NCI-H774 (cell line): Measurements from ENCODE around the gene RPA4.
"Not testable (repeated sequence)": the region's sequence is repeated elsewhere in the genome, so short reads cannot be mapped to it uniquely, and the experiment has no call there.

Experiments
- DNase-seq: peaks from one replicate; lab custom pipeline; 2025; lab: John Stamatoyannopoulos, UW

Gene RPA4

GRCh38 chrX:96883608-96884007, at the start of gene RPA4:
TSS of gene RPA4 (plus strand) at chrX:96883908. CDS start at chrX:96884311, 403 bp downstream.
- no peak for DNase-seq

- no peak for DNase-seq
Observed at GRCh38 chrX:96834137-96834536, 49.6 kb upstream of the RPA4 start.

DNA sequence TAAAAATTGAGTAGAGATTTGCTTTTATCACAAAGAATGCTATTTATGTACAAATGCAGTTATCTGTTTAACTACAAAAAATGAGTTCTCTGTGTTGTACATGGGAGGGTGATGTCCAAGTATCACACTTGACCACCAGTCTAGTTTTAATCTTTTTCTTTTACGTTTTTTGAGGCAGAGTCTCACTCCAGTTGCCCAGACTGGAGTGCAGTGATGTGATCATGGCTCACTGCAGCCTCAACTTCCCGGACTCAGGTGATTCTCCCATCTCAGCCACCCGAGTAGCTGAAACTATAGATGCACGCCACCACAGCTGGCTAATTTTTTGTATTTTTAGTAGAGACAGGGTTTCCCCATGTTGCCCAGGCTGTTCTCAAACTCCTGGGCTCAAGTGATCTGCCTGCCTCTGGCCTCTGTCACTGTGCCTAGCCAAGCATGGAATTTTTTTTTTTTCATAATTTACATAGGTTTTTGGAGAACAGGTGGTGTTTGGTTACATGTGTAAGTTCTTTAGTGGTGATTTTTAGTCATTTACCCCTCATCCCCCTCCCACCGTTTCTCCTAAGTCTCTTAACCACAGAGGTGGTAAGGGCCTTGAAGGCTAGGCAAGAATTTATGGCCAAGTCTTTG, 47.9 kb upstream of the RPA4 start:
- no peak for DNase-seq

GRCh38 chrX:96837808-96838207, 45.9 kb upstream of the RPA4 start:
- DNase-seq = no peak

GRCh38 chrX:96838537-96838936, 45.2 kb upstream of the RPA4 start:
- no peak for DNase-seq

- DNase-seq = no peak
Observed at GRCh38 chrX:96841325-96841724, 42.4 kb upstream of the RPA4 start.

GRCh38 chrX:96841866-96842265, 41.8 kb upstream of the RPA4 start:
- not testable (repeated sequence) for DNase-seq

GRCh38 chrX:96843566-96843965, 40.1 kb upstream of the RPA4 start:
- DNase-seq = no peak

GRCh38 chrX:96846841-96847240, 36.9 kb upstream of the RPA4 start:
- DNase-seq = no peak

DNA sequence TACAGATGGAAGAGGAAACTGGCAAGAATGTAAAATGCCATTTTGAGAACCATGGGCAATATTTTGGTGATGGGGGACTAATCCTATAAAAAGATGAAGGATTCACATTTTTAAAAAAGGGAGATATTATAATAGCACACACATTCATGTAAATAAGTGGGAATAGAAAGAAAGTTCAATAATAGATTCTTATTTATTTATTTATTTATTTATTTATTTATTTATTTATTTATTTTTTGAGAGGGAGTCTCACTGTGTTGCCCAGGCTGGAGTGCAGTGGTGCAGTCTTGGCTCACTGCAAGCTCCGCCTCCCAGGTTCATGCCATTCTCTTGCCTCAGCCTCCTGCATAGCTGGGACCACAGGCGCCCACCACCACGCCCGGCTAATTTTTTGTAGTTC, 24.3 kb upstream of the RPA4 start:
- not testable (repeated sequence) for DNase-seq

DNA sequence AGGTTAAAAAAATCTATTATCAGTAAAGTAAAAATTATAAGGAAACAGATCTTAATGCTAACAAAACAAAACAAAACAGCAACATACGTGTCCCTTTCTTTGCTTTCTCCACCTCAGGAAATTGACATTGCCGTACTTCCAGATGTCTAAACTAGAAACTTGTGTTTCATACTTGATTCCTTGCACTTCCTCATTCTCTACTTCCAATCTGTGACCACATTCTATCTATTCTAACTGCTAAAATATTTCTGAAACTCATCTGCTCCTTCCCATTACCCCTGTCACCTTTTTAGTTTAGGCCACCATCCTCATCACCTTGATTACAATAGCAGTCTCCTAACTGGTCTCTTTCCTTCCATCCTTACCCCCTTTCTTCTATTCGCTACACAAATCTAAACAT, 22.5 kb upstream of the RPA4 start:
- no peak for DNase-seq

DNA sequence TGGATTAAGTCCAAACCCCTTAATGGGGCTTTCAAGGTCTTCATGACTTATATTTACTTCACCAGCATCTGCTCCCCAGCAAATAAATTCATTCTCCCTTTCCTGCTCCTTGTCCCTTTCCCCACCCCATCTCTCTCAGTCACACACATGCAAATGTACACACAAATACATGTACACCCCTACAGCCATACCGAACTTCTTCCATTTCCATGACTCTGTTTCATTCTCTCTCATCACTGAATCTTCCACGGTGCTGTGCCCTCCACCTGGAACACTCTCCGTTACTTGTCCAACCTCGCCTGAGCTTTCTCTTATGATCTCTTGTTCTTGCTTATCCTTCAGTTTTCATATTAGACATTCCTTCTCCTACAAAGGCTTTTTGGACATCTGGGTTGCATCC, 22.0 kb upstream of the RPA4 start:
- DNase-seq = no peak

GRCh38 chrX:96884027-96884426, 319 bp downstream of the RPA4 start:
- no peak for DNase-seq

GRCh38 chrX:96889726-96890125, 6.0 kb downstream of the RPA4 start:
- no peak for DNase-seq

DNA sequence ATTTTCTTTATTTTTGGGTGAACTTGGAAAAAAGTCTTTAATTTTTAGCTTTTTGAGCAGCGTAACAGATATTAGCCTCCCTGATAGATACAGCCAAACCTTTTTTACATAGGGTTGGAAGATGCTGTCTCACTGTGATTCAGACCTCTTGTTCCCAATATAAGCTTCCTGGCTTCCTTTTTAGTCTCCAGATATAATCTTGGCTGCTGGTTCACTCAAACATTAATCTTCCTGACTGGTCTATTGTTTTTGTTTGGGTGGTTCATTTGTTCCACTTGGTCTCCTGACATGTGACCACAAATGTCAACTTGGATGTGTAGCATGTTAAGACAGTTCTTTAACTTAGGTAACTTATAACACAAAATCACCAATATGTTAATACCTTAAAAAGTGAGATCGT, 23.0 kb downstream of the RPA4 start:
- no peak for DNase-seq

DNA sequence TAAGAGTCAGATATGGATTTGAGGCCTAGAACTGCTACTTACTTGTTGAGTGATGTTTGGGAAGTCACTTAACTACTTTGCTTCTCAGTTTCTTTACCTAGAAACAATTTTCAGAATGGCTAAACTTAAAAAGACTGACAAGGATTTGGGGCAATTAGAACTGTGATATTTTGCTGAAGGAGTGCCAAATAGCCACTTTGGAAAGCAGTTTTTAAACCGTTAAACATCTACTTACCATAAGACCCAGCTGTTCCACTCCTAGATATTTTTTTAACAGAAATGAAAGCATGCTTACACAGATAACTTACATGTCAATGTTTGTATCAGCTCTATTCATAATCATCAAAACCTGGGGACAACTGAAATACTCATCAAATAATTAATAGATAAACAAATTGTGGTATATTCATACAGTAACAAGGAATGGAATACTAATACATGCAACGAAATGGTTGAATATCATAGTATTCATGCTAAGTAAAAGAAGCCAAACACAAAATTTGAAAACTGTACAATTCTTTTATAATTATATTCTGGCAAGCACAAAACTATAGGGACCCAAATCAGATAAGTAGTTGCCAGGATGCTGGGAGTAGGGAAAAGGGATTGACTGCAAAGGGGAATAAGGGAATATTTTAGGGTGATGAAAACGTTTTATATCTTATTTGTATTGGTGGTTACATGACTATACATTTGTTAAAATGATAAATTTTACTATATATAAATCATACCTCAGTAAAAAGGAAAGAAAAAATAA, 24.0 kb downstream of the RPA4 start:
- DNase-seq = no peak

GRCh38 chrX:96909291-96909690, 25.6 kb downstream of the RPA4 start:
- no peak for DNase-seq

DNA sequence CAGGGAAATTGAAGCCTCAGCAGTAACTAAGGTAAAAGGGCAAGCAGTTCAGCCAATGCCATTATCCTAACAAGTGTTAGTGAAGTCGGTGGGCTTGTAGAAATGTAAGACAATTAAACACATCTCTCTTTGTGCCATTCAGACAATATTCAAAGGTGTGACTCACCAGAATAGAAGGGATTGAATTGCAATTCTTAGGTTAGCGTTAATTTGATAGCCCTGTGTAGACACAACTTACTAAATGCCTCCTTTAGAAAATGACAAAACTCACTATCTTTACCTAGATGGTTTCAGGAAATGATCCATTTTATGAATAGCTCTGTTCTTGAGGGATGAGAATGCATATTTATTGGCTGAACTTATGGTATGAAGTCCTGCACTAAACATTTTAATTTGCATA, 35.2 kb downstream of the RPA4 start:
- DNase-seq = no peak

DNA sequence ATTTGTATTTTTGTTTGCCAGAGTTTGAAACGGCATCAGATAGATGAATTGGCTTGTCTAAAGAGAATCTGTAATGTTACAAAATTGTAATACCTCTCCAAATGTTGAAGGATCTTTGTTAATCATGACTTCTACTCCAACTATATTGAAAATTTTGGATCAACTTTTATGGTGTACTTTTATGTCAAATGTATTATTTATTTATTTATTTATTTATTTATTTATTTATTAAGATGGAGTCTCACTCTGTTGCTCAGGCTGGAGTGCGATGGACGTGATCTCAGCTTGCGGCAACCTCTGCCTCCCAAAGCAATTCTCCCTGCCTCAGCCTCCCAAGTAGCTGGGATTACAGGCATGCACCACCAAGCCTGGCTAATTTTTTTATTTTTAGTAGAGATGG, 36.0 kb downstream of the RPA4 start:
- DNase-seq = no peak

DNA sequence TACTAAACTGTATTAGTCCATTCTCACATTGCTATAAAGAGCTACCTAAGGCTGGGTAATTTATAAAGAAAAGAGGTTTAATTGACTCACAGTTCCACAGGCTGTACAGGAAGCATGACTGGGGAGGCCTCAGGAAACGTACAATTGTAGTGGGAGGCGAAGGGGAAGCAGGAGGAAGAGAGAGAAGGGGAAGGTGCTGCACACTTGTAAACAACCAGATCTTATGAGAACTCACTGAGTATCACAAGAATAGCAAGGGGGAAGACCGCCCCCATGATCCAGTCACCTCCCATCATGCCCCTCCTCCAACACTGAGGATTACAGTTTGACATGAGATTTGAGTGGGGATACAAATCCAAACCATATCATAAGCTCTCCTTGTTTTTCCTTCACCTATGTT, 40.9 kb downstream of the RPA4 start:
- DNase-seq = no peak

- DNase-seq = no peak
Observed at GRCh38 chrX:96929036-96929435, 45.3 kb downstream of the RPA4 start.
